SK-N-SH treated with all-trans-retinoic acid at 6 μM for 48 hours (cell line): ENCODE measurements around the gene ACKR2.
A peak's percentile ranks its signal among the peaks of the same experiment; 100 is the strongest.

Experiments
- ATAC-seq: fragments of 200-7000 bp; cut with Tn5 transposase; 3 replicates; pipeline ENCODE4 v1.9.1; 2020; ENCODE audit warnings: mild to moderate bottlenecking, moderate library complexity
- ARNTL ChIP-seq: fragments of 450-650 bp; formaldehyde crosslinking; IDR thresholded peaks from 2 replicates; pipeline ENCODE4 v1.5.0; 2020; ENCODE audit warnings: low read depth, mild to moderate bottlenecking, moderate library complexity, borderline replicate concordance
- BACH2 ChIP-seq: fragments of 250-450 bp; sonication (Bioruptor Pico); IDR thresholded peaks from 2 replicates; pipeline ENCODE4 v1.9.0; 2021; ENCODE audit warnings: mild to moderate bottlenecking, borderline replicate concordance
- CREB5 ChIP-seq: fragments of 250-450 bp; sonication (Bioruptor Pico); IDR thresholded peaks from 2 replicates; pipeline ENCODE4 v1.5.1; 2020; ENCODE audit warnings: low read depth, mild to moderate bottlenecking, moderate library complexity
- CSDC2 ChIP-seq: fragments of 250-450 bp; sonication (Bioruptor Pico); IDR thresholded peaks from 2 replicates; pipeline ENCODE4 v1.5.0; 2020; ENCODE audit warnings: mild to moderate bottlenecking, moderate library complexity
- CSRNP3 ChIP-seq: fragments of 250-450 bp; sonication (Bioruptor Pico); IDR thresholded peaks from 2 replicates; pipeline ENCODE4 v1.5.1; 2021; ENCODE audit warnings: mild to moderate bottlenecking, moderate library complexity
- ESRRG ChIP-seq: fragments of 250-450 bp; sonication (Bioruptor Pico); IDR thresholded peaks from 2 replicates; pipeline ENCODE4 v1.6.1; 2021; ENCODE audit warnings: mild to moderate bottlenecking
- GLIS3 ChIP-seq: fragments of 250-450 bp; sonication (Bioruptor Pico); IDR thresholded peaks from 2 replicates; pipeline ENCODE4 v1.5.0; 2020; ENCODE audit warnings: mild to moderate bottlenecking, moderate library complexity
- ISL1 ChIP-seq: fragments of 250-450 bp; sonication (Bioruptor Pico); IDR thresholded peaks from 2 replicates; pipeline ENCODE4 v2.1.2; 2022; ENCODE audit warnings: mild to moderate bottlenecking, moderate library complexity
- PATZ1 ChIP-seq: fragments of 250-450 bp; sonication (Bioruptor Pico); IDR thresholded peaks from 2 replicates; pipeline ENCODE4 v1.8.0; 2020; ENCODE audit warnings: mild to moderate bottlenecking, moderate library complexity, borderline replicate concordance
- POU6F1 ChIP-seq: fragments of 250-450 bp; sonication (Bioruptor Pico); IDR thresholded peaks from 2 replicates; pipeline ENCODE4 v1.8.0; 2021; ENCODE audit warnings: low read depth, mild to moderate bottlenecking, moderate library complexity, borderline replicate concordance
- PPARA ChIP-seq: fragments of 250-450 bp; sonication (Bioruptor Pico); IDR thresholded peaks from 2 replicates; pipeline ENCODE4 v1.5.0; 2020; ENCODE audit warnings: mild to moderate bottlenecking, borderline replicate concordance
- RARB ChIP-seq: fragments of 250-450 bp; sonication (Bioruptor Pico); IDR thresholded peaks from 2 replicates; pipeline ENCODE4 v1.8.0; 2021; ENCODE audit warnings: mild to moderate bottlenecking, moderate library complexity
- SNAI2 ChIP-seq: fragments of 250-450 bp; sonication (Bioruptor Pico); IDR thresholded peaks from 2 replicates; pipeline ENCODE4 v1.5.0; 2020; ENCODE audit warnings: mild to moderate bottlenecking, moderate library complexity
- TOX ChIP-seq: fragments of 250-450 bp; sonication (Bioruptor Pico); IDR thresholded peaks from 2 replicates; pipeline ENCODE4 v1.8.0; 2021; ENCODE audit warnings: mild to moderate bottlenecking, moderate library complexity, borderline replicate concordance
- TSHZ2 ChIP-seq: fragments of 250-450 bp; sonication (Bioruptor Pico); IDR thresholded peaks from 2 replicates; pipeline ENCODE4 v1.5.0; 2020; ENCODE audit warnings: mild to moderate bottlenecking, moderate library complexity
- ZC3H10 ChIP-seq: fragments of 250-450 bp; sonication (Bioruptor Pico); IDR thresholded peaks from 2 replicates; pipeline ENCODE4 v1.5.1; 2021; ENCODE audit warnings: mild to moderate bottlenecking, moderate library complexity
- ZFP3 ChIP-seq: fragments of 250-450 bp; sonication (Bioruptor Pico); IDR thresholded peaks from 2 replicates; pipeline ENCODE4 v1.5.0; 2020; ENCODE audit warnings: mild to moderate bottlenecking, moderate library complexity
- ZFP30 ChIP-seq: fragments of 450-650 bp; formaldehyde crosslinking; IDR thresholded peaks from 2 replicates; pipeline ENCODE4 v1.5.0; 2022; ENCODE audit warnings: mild to moderate bottlenecking, moderate library complexity
- ZNF565 ChIP-seq: fragments of 450-650 bp; formaldehyde crosslinking; conservative IDR thresholded peaks from 2 replicates; pipeline ENCODE4 v1.5.0; 2020; ENCODE audit warnings: low read depth, mild to moderate bottlenecking, moderate library complexity
- ZNF70 ChIP-seq: fragments of 450-650 bp; formaldehyde crosslinking; IDR thresholded peaks from 2 replicates; pipeline ENCODE4 v1.5.0; 2020; ENCODE audit warnings: mild to moderate bottlenecking, moderate library complexity

The ACKR2 gene

GRCh38 chr3:42905740-42906069, 96.5 kb downstream of the ACKR2 start (continued):
- TF ChIP-seq CREB5 (CRISPR knock-in tag), result no peak
- TF ChIP-seq, all 23 proteins: peak for 0

- TF ChIP-seq POU6F1 (CRISPR knock-in tag) (no peak), TOX (no peak), TSHZ2 (no peak), ESRRG (CRISPR knock-in tag) (no peak), BACH2 (CRISPR knock-in tag) (no peak), ZNF70 (CRISPR knock-in tag) (no peak), RARB (CRISPR knock-in tag) (no peak), GLIS3 (CRISPR knock-in tag) (no peak), CREB5 (CRISPR knock-in tag) (no peak), PATZ1 (CRISPR knock-in tag) (no peak), ARNTL (CRISPR knock-in tag) (no peak), ZFP3 (CRISPR knock-in tag) (no peak), ISL1 (CRISPR knock-in tag) (no peak), SNAI2 (CRISPR knock-in tag) (no peak), ZNF565 (CRISPR knock-in tag) (no peak), CSRNP3 (CRISPR knock-in tag) (no peak), ZFP30 (CRISPR knock-in tag) (no peak)
- ATAC-seq, result peak; percentile 78
Measured at GRCh38 chr3:42906070-42906847, 97.0 kb downstream of the ACKR2 start, which contains the start of gene ZNF662. TSS of gene ZNF662 (plus strand) at chr3:42906142. CDS start at chr3:42908115, 1,973 bp downstream.

- ATAC-seq, result no peak; the same call in 2 of the 3 replicates
- TF ChIP-seq CSDC2 (CRISPR knock-in tag) (no peak), ZNF565 (CRISPR knock-in tag) (no peak), PPARA (CRISPR knock-in tag) (no peak), RARB (CRISPR knock-in tag) (no peak), ZFP3 (CRISPR knock-in tag) (no peak), PATZ1 (CRISPR knock-in tag) (no peak), ARNTL (CRISPR knock-in tag) (no peak), ESRRG (CRISPR knock-in tag) (no peak), TSHZ2 (no peak), ZC3H10 (no peak), SNAI2 (CRISPR knock-in tag) (no peak)
Measured at GRCh38 chr3:42906848-42907183, 97.6 kb downstream of the ACKR2 start.
